Kidney (tissue), 14 donors: ENCODE data around the gene NR2F1-AS1. TPM values are rescaled to one million over a fixed set of nuclear protein-coding genes. Genes with fewer than 3 reads are reported as not detected.

Experiments
- DNase-seq, 5 donors: peaks; one replicate each; pipeline ENCODE4 v3.0.0-alpha.2; 2013 to 2020
- FAIRE-seq: peaks from 2 replicates; lab custom pipeline; 2012; peaks lifted over from hg19 to GRCh38; lab: Jason Lieb, UNC
- H3K27ac ChIP-seq, 2 donors: one replicate each; pipeline ENCODE4 v1.7.0; 2013; ENCODE audit warnings: low read depth in 2 of 2, low read length in 2 of 2, inconsistent platforms in 1 of 2
- H3K27me3 ChIP-seq: one replicate; pipeline ENCODE4 v1.7.1; 2013; ENCODE audit warnings: low read length, inconsistent platforms; ENCODE audit not compliant: control insufficient read depth, insufficient read depth
- H3K36me3 ChIP-seq, 3 donors: one replicate each; pipeline versions ENCODE4 v1.7.0 to v1.7.1; 2013; ENCODE audit warnings: low read length in 3 of 3, control low read depth in 1 of 3, inconsistent platforms in 1 of 3; ENCODE audit not compliant: insufficient read depth in 3 of 3, control insufficient read depth in 2 of 3
- H3K4me1 ChIP-seq, 3 donors: one replicate each; pipeline versions ENCODE4 v1.7.0 to v1.7.1; 2013; ENCODE audit warnings: low read length in 3 of 3, inconsistent platforms in 1 of 3, low read depth in 1 of 3; ENCODE audit not compliant: control insufficient read depth in 2 of 3, insufficient read depth in 2 of 3
- H3K4me3 ChIP-seq, 3 donors: one replicate each; pipeline versions ENCODE4 v1.7.0 to v1.8.1; 2013; ENCODE audit warnings: low read length in 3 of 3, control low read depth in 1 of 3, inconsistent platforms in 1 of 3
- H3K9ac ChIP-seq, 3 donors: one replicate each; pipeline versions ENCODE4 v1.7.0 to v1.7.1; 2013; ENCODE audit warnings: low read length in 3 of 3, control low read depth in 1 of 3, inconsistent platforms in 1 of 3
- H3K9me3 ChIP-seq, 3 donors: one replicate each; pipeline versions ENCODE4 v1.7.0 to v1.7.1; 2013; ENCODE audit warnings: low read length in 3 of 3, control low read depth in 1 of 3, inconsistent platforms in 1 of 3; ENCODE audit not compliant: control insufficient read depth in 2 of 3, insufficient read depth in 1 of 3
- intact Hi-C: fragments of 100-400 bp; cut with DNase I; formaldehyde crosslinking; loops from one replicate; pipeline ENCODE4 v1.11.1; 2022
- polyA plus RNA-seq: library from polyadenylated mRNA; stranded (reverse); fragments of 350-450 nt; fragmentation: Illumina TruSeq; extraction: RNeasy Lipid Tissue Mini Kit (QIAGEN cat#74804); gene quantifications from one replicate; pipeline ENCODE4 v1.2.3, GENCODE V29; 2014; ENCODE audit warnings: low read depth, low replicate concordance; ENCODE audit not compliant: insufficient read depth
- total RNA-seq: library from RNA; stranded (reverse); fragmentation: NEBNext Ultra II Directional; extraction: Animal tissue kit (Norgen Biotek cat#: 25700); gene quantifications from one replicate; pipeline ENCODE4 v1.2.1, GENCODE V29; 2021
- TF ChIP-seq, protein P1 (sequence below): IDR thresholded peaks from 3 replicates; pipeline ENCODE4 v1.5.1; 2012; ENCODE audit warnings: mild to moderate bottlenecking, moderate library complexity, borderline replicate concordance; ENCODE audit not compliant: insufficient read depth; ENCODE audit errors: extremely low read depth
- donor health status: control.
- donor health status: control.
- donor health status: control.
- donor health status: control.
- donor health status: control.
- donor health status: DM: yes; HTN: yes; CAD: no.
- donor health status: Normal renal cell carcinoma (clear cell type).

Gene NR2F1-AS1
- total and polyA plus RNA-seq, 2 donors from 2014 or later = 13.0 to 16.0 TPM

DNA sequence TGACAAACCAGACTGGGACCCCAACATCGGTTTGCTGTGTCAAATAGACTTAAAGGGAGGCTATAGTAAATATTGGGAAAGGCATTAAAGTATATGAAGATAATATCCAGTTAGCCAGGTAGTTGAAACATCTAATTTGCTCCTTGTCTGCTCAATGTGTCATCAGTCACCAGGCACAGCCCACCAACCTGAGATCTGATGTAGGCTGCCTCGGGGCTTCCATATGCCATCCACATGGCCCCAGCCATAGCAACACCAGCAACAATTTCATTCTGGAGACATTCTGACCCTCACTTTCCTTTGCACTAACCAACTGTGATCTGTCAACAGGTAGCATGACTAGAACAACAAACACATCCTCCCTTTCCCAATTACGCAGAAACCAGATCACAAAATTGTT, 196.0 kb downstream of the NR2F1-AS1 start:
- Histone ChIP-seq H3K4me3 (no peak overlapping the region), H3K36me3 (no peaks in the 10 kb centered on the region), H3K4me1 (no peaks in the 10 kb centered on the region), H3K9ac (no peak overlapping the region), H3K27ac (no peak overlapping the region), H3K9me3 (no peaks in the 10 kb centered on the region), H3K27me3 (no peaks in the 10 kb centered on the region)
- no peak for FAIRE-seq
- DNase-seq = no peak
- TF ChIP-seq, protein P1, sequence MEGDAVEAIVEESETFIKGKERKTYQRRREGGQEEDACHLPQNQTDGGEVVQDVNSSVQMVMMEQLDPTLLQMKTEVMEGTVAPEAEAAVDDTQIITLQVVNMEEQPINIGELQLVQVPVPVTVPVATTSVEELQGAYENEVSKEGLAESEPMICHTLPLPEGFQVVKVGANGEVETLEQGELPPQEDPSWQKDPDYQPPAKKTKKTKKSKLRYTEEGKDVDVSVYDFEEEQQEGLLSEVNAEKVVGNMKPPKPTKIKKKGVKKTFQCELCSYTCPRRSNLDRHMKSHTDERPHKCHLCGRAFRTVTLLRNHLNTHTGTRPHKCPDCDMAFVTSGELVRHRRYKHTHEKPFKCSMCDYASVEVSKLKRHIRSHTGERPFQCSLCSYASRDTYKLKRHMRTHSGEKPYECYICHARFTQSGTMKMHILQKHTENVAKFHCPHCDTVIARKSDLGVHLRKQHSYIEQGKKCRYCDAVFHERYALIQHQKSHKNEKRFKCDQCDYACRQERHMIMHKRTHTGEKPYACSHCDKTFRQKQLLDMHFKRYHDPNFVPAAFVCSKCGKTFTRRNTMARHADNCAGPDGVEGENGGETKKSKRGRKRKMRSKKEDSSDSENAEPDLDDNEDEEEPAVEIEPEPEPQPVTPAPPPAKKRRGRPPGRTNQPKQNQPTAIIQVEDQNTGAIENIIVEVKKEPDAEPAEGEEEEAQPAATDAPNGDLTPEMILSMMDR = no peak
- intact Hi-C loops = no loop called here

DNA sequence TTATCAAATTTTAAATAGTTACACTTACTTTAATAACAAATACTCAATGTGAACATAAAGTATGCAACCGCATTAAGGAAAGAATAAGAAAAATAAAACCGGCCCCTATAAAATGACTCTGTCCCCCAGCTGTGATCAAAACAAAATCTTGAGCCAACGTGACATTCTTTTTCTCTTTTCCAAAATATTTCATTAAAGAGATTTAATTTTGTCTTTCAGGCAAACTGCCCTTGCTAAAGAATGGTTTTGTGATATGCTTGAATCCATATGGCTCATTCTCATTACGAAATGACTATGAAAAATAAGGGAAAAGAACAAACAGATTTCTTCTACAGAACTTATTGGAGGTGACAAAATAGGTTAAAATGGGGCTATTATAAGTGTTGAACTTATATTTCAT, 197.0 kb downstream of the NR2F1-AS1 start:
- DNase-seq = no peak
- TF ChIP-seq, protein P1 = no peak
- no peaks in the 10 kb centered on the region for H3K9me3 ChIP-seq
- no peak for FAIRE-seq
- no peak overlapping the region for H3K27ac ChIP-seq
- H3K4me3 ChIP-seq = no peak overlapping the region
- H3K4me1 ChIP-seq = no peaks in the 10 kb centered on the region
- no peak overlapping the region for H3K9ac ChIP-seq
- H3K36me3 ChIP-seq = no peaks in the 10 kb centered on the region
- no peaks in the 10 kb centered on the region for H3K27me3 ChIP-seq
- intact Hi-C loops = no loop called here

DNA sequence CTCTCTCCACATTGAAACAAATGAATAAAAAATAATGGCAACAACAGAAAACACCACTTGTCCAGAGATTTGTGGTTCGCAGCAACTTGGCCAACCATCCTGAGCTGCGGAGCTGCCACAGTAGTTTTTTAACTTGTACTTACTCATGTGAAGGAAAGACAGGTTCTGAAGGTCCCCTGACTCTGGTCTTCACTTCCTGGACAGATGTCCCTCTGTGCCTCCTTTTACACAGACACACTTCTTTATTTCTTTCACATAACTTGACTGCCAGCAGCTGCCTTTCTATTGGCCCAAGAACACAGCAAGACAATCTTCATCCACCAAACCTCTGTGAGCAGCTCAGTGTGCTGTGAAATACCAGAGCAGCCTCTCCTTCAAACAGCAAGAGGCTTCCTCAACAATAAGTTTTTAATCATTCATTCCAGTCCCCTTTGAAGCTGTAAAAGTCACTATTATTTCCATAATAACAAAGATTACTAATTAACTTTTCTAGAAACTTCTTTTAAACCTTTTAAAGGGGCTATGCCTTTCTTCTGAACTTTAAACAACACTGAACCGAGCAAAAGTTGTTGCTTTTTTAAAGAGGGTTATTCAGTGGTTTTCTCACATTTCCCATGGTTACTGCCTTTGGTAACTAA, 198.7 kb downstream of the NR2F1-AS1 start:
- no peak for FAIRE-seq
- intact Hi-C loops = no loop called here
- TF ChIP-seq, protein P1 = no peak
- Histone ChIP-seq H3K4me1 (no peaks in the 10 kb centered on the region), H3K9ac (no peak overlapping the region), H3K9me3 (no peaks in the 10 kb centered on the region), H3K4me3 (no peak overlapping the region), H3K27ac (no peak overlapping the region), H3K27me3 (no peaks in the 10 kb centered on the region), H3K36me3 (no peaks in the 10 kb centered on the region)
- peak in 2 of 5 donors; percentile 55 to 64 for DNase-seq

DNA sequence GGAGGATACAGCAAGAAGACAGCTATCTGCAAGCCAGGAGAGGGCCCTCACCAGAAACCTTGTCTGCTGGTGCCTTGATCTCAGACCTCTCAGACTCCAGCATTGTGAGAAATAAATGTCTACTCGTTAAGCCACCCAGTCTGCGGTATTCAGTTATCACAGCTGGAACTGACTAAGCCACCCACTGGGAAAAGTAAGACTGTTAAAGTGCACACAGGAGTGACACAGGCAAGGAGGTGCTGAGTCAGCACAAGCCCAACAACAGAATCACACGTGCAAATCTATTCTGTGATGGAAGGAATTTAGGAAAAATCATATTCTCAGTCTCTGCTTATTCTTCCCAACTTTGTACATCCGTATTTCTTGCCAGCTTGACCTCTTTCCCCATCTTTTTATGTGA, 200.0 kb downstream of the NR2F1-AS1 start:
- no peaks in the 10 kb centered on the region for H3K36me3 ChIP-seq
- H3K9me3 ChIP-seq = no peaks in the 10 kb centered on the region
- DNase-seq = no peak
- intact Hi-C loops = no loop called here
- H3K27ac ChIP-seq = no peak overlapping the region
- no peaks in the 10 kb centered on the region for H3K27me3 ChIP-seq
- TF ChIP-seq, protein P1 = no peak
- FAIRE-seq = no peak
- H3K4me1 ChIP-seq = no peaks in the 10 kb centered on the region
- H3K9ac ChIP-seq = no peak overlapping the region
- peak overlapping the region in 2 of 3 donors; percentile 3 to 42 for H3K4me3 ChIP-seq
